ENCODE results near the gene PIP4K2C.
A peak's percentile ranks its signal among the peaks of the same experiment; 100 is the strongest.

PIP4K2C gene

GRCh38 chr12:57590864-57591781, at the start of gene PIP4K2C:
TSS of gene PIP4K2C (plus strand) at chr12:57591192. CDS start at chr12:57591290, 98 bp downstream.
- H3K27ac Mint-ChIP-seq: peak within 1 kb of the TSS; percentile 12
- H3K9me3 Mint-ChIP-seq: no peaks in the 10 kb centered on the region
- peak; percentile 49 to 68 for DNase-seq (ENCODE audit: low spot score in 2 of 2)

GRCh38 chr12:57541717-57542116, 49.3 kb upstream of the PIP4K2C start:
- Mint-ChIP-seq H3K36me3 (peaks cover 11% of the 10 kb centered on the region), H3K27ac (no peak overlapping the region)
- DNase-seq (ENCODE audit: low spot score in 2 of 2): no peak

More at GRCh38 chr12:57590864-57591781, at the start of gene PIP4K2C:
- H3K4me3 Mint-ChIP-seq: peak within 1 kb of the TSS; percentile 82
- no peaks in the 10 kb centered on the region for H3K27me3 Mint-ChIP-seq
- ATAC-seq (ENCODE audit: low read depth): peak; percentile 92
- H3K36me3 Mint-ChIP-seq: peaks cover 3% of the 10 kb centered on the region
- H3K4me1 Mint-ChIP-seq: peaks cover 19% of the 10 kb centered on the region

GRCh38 chr12:57543581-57543980, 47.4 kb upstream of the PIP4K2C start:
- peaks cover 9% of the 10 kb centered on the region for H3K36me3 Mint-ChIP-seq
- ATAC-seq (ENCODE audit: low read depth) (no peak), DNase-seq (ENCODE audit: low spot score in 2 of 2) (no peak)
- peaks cover 21% of the 10 kb centered on the region for H3K4me1 Mint-ChIP-seq
- H3K9me3 Mint-ChIP-seq: no peaks in the 10 kb centered on the region
- H3K27me3 Mint-ChIP-seq: no peaks in the 10 kb centered on the region
- H3K4me3 Mint-ChIP-seq: no peak overlapping the region
- H3K27ac Mint-ChIP-seq: no peak overlapping the region

More at GRCh38 chr12:57541717-57542116, 49.3 kb upstream of the PIP4K2C start:
- Mint-ChIP-seq H3K27me3 (no peaks in the 10 kb centered on the region), H3K4me3 (no peak overlapping the region), H3K4me1 (peaks cover 13% of the 10 kb centered on the region), H3K9me3 (no peaks in the 10 kb centered on the region)
- no peak for ATAC-seq (ENCODE audit: low read depth)

DNA sequence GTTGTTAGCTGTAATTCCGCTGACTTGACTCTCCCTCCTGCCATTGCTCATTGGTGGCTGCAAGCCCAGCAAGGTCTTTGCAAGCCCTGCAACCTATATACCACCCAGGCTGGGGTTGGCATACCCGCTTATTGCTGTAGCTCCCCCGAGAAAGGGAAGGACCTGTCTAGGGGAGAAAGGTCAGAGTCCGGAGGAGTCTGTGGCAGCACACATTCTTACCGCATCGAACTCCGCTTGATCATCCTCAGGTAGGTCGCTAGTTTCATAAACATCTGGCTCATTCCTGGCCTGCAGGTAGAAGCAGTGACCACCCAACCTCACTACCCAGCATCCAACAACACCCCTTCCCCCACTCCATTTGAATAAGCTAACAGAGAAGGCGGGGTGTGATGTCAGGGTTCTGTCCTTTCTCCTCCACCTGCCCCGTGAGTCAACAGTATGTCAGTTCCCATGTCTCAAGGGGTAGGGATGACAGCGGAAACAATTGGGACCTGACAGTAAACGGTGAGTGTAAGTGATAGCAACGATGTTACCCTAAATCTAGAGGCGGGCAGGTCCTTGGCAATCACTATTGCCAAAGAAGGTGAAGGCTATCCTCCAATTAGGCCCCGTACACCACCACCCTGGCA, 45.1 kb upstream of the PIP4K2C start:
- DNase-seq (ENCODE audit: low spot score in 2 of 2) (no peak), ATAC-seq (ENCODE audit: low read depth) (no peak)
- peaks cover 33% of the 10 kb centered on the region for H3K4me1 Mint-ChIP-seq
- no peaks in the 10 kb centered on the region for H3K9me3 Mint-ChIP-seq
- H3K4me3 Mint-ChIP-seq: peak overlapping the region; percentile 97
- peaks cover 4% of the 10 kb centered on the region for H3K27me3 Mint-ChIP-seq
- H3K36me3 Mint-ChIP-seq: peaks cover 4% of the 10 kb centered on the region
- peak overlapping the region; percentile 96 for H3K27ac Mint-ChIP-seq

- Mint-ChIP-seq H3K4me1 (peaks cover 31% of the 10 kb centered on the region), H3K27ac (peak within 1 kb of the TSS; percentile 96), H3K4me3 (peak within 1 kb of the TSS; percentile 97), H3K36me3 (no peaks in the 10 kb centered on the region), H3K9me3 (no peaks in the 10 kb centered on the region), H3K27me3 (peaks cover 4% of the 10 kb centered on the region)
- peak; percentile 73 to 83 for DNase-seq (ENCODE audit: low spot score in 2 of 2)
- peak; percentile 94 for ATAC-seq (ENCODE audit: low read depth)
Observed at GRCh38 chr12:57546438-57547287, 44.3 kb upstream of the PIP4K2C start, which contains the start of gene DCTN2. TSS of gene DCTN2 (minus strand) at chr12:57547192. CDS start at chr12:57547063, 129 bp downstream.

DNA sequence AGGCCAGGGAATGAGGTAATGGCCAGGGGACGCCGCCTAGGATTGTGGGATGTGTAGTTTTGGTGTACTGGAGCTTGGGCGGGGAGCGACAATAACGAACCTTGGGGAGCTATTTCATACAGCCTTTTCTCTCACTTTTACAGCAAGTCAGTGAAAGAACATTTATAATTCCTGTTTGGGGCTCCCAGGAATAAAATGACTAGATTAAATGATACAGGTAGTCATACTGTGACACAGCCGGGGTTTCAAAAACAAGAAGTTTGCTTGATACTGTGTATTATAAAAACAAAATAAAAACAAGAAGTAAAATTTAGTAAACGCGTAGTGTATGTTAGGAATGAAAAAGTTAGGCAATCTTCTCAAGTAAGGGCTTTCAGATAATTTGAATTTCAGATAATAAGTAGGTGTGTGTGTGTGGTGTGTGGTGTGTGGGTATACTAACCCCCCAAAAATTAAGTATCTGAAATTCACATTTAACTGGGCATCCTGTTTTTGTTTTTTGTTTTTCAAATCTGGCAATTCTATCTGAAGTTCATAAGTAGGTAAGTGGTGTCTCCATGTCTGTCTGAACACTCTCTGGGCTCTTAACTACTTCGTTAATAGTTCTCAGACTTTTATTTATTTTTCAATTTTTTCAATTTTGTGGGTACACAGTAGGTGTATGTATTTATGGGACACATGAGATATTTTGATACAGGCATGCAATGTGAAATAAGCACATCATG, 43.5 kb upstream of the PIP4K2C start:
- no peak for ATAC-seq (ENCODE audit: low read depth)
- Mint-ChIP-seq H3K4me3 (peak overlapping the region; percentile 97), H3K9me3 (no peaks in the 10 kb centered on the region), H3K36me3 (no peaks in the 10 kb centered on the region), H3K27ac (peak overlapping the region; percentile 96), H3K27me3 (peaks cover 4% of the 10 kb centered on the region), H3K4me1 (peaks cover 31% of the 10 kb centered on the region)
- no peak for DNase-seq (ENCODE audit: low spot score in 2 of 2)

- Mint-ChIP-seq H3K4me3 (no peak overlapping the region), H3K36me3 (no peaks in the 10 kb centered on the region), H3K27me3 (peaks cover 4% of the 10 kb centered on the region), H3K4me1 (peaks cover 31% of the 10 kb centered on the region), H3K27ac (no peak overlapping the region), H3K9me3 (no peaks in the 10 kb centered on the region)
- ATAC-seq (ENCODE audit: low read depth) (no peak), DNase-seq (ENCODE audit: low spot score in 2 of 2) (no peak)
Observed at GRCh38 chr12:57548013-57548315, 43.0 kb upstream of the PIP4K2C start.

DNA sequence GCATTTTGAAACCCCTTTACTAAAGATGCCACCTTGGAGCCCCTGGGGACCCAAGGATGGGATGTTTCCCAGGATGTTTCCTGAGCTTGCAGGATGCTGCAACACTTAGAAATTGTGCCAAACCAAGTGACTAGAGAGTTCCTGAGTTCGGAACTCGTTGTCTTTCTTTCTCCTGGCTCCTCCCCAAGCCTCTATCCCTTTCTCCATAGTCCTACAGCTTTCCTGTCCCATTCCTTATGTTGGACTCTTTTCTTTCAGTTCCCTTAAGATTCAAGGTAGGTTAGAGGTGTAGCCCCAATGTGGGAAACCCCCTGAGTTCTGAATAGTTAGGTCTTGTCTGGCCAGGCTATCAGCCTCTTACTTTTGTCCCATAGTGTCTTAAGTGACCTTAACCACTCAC, 42.5 kb upstream of the PIP4K2C start:
- Mint-ChIP-seq H3K4me3 (peak overlapping the region; percentile 9), H3K27ac (no peak overlapping the region), H3K9me3 (no peaks in the 10 kb centered on the region), H3K36me3 (no peaks in the 10 kb centered on the region), H3K4me1 (peaks cover 31% of the 10 kb centered on the region), H3K27me3 (peaks cover 4% of the 10 kb centered on the region)
- ATAC-seq (ENCODE audit: low read depth) (no peak), DNase-seq (ENCODE audit: low spot score in 2 of 2) (no peak)

GRCh38 chr12:57549203-57549908, 41.6 kb upstream of the PIP4K2C start:
- peaks cover 4% of the 10 kb centered on the region for H3K27me3 Mint-ChIP-seq
- DNase-seq (ENCODE audit: low spot score in 2 of 2) (no peak), ATAC-seq (ENCODE audit: low read depth) (no peak)
- H3K36me3 Mint-ChIP-seq: no peaks in the 10 kb centered on the region
- no peak overlapping the region for H3K27ac Mint-ChIP-seq
- no peaks in the 10 kb centered on the region for H3K9me3 Mint-ChIP-seq
- H3K4me1 Mint-ChIP-seq: peaks cover 31% of the 10 kb centered on the region
- peak overlapping the region; percentile 69 for H3K4me3 Mint-ChIP-seq

DNA sequence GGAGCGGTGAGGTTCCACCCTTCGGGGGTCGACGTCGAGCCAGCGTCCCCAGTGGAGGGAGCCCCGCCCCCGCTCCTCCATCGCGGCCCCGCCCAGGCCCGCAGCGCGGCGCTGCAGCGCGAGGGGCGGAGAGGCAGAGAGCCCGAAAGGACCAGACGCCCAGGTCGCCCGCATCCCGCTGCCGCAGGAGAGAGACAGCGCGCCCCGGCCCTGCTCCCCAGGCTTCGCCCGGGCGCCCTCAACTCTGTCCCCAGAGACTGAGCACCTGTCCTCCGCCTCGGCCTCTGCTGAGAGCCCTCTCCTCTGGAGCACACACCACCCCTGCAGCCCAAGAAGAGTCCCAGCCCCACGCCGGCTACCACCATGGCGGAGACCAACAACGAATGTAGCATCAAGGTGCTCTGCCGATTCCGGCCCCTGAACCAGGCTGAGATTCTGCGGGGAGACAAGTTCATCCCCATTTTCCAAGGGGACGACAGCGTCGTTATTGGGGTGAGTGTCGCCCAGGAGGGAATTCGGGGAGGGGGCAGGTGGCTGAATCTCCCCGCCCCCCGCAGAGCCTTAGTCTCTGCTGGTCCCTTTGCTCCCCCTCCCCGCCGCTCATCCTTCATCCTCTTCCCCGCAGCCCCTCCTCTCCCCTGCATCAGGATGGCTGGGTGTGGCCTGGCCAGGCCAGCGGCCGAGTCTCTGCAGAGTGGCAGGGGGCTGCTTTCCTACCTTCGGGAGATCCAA, 40.9 kb upstream of the PIP4K2C start, which contains the start of gene KIF5A:
Gene KIF5A (plus strand): TSS at position 136 of the 732 bp plus-strand sequence. CDS start 228 bp downstream, at position 364.
- H3K4me3 Mint-ChIP-seq: peak within 1 kb of the TSS; percentile 69
- DNase-seq (ENCODE audit: low spot score in 2 of 2): peak; percentile 44 to 58
- no peak within 1 kb of the TSS for H3K27ac Mint-ChIP-seq
- no peaks in the 10 kb centered on the region for H3K36me3 Mint-ChIP-seq
- peaks cover 4% of the 10 kb centered on the region for H3K27me3 Mint-ChIP-seq
- peaks cover 27% of the 10 kb centered on the region for H3K4me1 Mint-ChIP-seq
- peak; percentile 41 for ATAC-seq (ENCODE audit: low read depth)
- H3K9me3 Mint-ChIP-seq: no peaks in the 10 kb centered on the region

DNA sequence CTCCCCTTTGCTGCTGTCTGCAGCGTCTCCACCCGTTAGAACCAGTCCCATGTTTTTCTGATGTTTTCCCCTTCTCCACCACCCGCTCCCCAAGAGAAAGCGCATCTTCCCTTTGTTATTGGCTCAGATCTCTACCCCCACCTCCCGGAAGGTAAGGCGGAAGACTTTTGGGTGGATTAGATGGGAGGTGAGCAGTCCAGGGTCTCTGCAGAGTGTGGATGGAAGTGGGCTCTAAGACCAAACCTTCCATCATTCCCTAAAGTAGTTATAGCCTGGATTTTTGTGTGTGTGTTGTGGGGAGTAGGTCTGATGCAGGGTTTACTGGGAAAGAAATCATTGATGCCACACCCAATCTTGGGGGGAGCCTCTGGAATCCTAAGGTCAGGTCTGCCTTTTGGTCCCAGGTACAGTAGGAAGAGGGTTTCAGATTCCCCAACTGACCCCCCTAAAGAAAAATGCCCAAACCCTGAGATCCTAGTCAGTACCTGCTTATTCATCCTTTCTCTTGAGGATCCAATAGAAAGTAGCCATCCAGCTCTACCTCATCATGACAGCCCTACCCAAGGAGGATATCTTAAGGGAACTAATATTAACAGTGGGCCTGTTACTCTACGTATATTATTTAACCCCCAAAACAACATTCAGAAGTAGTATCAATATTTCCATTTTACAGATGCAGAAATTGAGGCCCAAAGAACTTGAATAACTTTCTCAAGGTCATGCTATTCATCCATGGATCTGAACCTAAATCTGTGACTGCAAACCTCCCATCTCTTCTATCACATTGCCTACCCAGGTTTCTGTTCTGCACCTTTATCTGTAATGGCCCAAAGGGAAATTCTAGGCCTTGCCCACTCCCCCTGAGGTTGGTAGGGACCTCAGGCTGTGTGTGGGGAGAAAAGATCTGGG, 40.1 kb upstream of the PIP4K2C start:
- Mint-ChIP-seq H3K4me1 (peaks cover 27% of the 10 kb centered on the region), H3K4me3 (peak overlapping the region; percentile 69), H3K27me3 (peaks cover 4% of the 10 kb centered on the region), H3K36me3 (no peaks in the 10 kb centered on the region), H3K27ac (no peak overlapping the region), H3K9me3 (no peaks in the 10 kb centered on the region)
- ATAC-seq (ENCODE audit: low read depth) (no peak), DNase-seq (ENCODE audit: low spot score in 2 of 2) (no peak)

Measured in memory B cell (primary cell).